HG02798 (cell line): ENCODE data around the gene MICAL2.
A peak's percentile ranks its signal among the peaks of the same experiment; 100 is the strongest.

Experiments
- ATAC-seq: cut with Tn5 transposase; IDR thresholded peaks from one replicate; pipeline ENCODE4 v1.9.1; 2021; ENCODE audit warnings: mild to moderate bottlenecking; ENCODE audit not compliant: unreplicated experiment, poor library complexity

MICAL2 gene

DNA sequence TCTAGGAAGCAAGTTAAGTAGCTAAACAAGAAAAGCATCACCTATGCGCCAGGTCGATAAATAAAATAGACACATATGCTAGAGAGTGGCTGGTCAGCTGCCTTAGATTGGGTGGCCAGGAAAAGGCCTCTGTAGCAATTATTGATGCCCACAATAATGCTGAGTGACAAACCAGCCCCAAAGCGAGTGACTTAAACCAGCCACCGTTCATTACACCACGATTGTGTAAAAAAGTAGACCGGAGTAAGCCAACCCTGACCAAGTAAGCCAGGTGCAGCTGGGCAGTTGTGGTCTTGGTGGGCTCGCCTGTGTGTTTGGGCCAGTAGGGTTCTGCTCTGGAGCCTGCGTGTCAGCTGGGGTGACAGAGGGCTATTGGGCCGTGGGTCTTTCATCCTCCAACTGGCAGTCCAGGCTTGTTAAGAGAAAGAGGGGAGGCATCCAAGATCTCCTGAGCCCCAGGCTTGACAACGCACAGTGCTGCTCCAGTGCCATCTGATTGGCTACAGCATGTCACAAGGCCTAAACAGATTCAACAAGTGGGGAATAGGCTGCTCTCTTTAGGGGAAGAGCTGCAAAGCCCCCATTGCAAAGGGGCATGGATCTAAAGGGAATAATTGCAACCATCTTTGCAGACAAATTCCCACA, 166.6 kb downstream of the MICAL2 start:
- no peak for ATAC-seq

DNA sequence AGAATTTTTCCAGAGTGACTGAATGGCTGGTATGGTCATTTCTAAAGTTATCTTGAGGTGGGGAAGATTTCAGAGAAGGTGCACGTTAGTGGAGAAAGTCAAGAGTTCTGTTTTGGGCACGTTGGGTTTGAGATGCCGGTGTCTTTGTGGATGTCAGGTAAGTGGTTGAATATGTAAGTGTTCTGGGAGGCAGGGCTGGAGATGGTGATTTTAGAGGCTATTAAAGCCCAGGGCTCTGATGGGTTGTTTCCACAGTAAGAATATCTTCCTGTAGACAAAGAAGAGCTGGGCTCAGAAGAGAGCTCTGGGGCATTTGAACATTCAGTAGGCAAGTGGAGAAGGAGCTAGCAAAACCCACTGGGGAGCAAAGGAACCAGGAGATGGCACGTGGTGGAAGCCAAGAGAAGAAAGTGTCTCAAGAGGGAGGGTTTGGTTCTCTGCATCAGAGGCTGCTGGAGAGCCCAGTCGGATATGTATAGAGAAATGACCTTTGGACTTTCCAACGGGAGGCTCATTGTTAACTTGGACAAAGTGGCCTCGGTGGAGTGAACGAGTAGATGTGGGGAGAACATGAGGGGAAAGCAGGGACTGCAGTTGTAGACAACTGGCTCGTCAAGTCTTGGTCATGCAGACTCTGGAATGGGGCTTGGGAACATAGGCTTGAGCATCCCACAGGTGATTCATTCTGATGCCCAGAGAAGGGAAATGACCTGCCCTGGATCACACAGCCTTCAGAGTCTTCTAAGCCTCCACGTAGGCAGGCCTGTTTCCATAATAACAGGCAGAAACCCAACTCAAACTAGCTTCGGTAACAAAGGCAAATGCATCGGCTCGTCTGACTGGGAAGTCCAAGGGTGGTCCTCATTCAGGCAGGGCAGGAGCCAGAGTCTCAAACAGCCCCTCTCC, 168.6 kb downstream of the MICAL2 start:
- ATAC-seq: no peak

DNA sequence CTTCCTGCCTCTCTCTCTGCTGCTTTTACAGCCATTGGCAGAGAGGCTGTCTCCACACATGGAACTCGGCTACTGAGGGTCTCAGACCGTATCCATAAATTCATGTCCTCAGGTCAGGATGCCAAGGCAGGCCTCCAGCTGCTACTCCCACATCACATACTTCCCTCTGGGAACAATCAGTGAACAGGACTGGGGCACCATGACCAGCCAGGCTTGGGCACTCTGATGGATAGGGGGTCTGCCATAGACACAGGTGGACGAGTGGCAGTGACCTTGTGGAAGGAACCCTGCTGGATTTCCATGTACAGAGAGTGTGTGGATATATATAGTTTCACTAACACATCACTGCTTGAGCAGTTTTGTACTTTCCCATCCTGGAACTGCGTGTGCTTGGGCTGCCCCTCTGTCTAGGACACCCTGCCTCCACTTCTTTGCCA, 169.3 kb downstream of the MICAL2 start:
- ATAC-seq: no peak

DNA sequence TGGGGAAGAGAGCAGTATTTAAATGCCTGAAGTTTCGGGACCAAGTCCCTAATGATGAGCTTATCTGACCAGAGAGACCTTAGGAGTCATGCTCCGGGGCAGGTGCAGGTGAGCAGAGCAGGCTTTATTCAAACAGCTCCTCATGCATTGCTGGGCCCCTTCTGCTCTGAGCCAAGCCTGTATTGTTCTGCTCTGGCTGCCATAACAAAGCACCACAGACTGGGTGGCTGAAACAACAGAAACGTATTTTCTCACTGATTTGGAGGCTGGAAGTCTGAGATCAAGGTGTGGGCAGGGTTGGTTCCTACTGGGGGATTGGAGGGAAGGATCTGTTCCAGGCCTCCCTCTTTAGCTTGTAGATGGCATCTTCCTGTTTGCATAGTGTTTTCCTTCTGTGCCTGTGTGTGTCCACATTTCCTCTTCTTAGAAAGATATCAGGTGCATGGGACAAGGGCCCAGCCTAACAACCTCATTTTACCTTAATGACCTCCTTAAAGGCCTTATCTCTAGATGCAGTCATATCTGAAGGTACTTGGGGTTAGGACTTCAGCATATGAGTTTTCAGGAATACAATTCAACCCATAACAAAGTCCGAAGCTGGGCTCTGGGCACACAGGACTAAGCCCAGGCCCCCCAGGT, 169.9 kb downstream of the MICAL2 start:
- no peak for ATAC-seq

DNA sequence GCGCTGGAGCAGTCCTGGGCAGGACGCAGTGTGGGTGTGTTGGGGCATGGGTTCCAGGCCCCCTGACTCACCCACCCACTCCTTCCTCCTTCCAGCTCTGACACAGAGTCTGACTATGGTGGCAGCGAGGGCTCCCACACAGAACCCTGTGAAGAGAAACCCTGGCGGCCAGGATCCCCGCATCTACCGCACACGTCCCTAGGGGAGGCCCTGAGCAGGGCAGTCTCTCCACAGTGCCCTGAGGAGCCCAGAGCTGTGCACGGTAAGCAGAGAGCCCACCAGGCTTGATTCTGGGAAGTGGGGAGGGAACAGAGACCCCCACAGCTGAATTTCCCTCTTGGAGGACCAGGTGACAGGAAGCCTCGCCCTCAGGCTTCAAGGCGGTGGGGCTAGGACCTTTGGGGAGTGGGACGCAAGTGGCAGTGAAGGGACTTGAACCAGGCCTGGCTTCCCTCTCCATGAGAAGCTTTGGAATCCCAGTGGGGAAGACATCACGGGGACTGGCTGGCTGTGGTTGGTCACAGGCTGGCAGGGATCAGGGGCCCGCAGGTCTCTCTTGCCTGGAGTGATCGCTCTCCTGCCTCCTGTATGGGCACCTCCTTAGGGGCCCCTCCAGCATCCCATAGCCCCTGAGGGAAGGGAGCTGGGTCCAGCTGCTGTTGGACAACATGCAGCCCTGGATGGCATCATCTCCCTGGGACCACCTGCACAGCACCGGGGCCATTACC, 170.6 kb downstream of the MICAL2 start:
- no peak for ATAC-seq

DNA sequence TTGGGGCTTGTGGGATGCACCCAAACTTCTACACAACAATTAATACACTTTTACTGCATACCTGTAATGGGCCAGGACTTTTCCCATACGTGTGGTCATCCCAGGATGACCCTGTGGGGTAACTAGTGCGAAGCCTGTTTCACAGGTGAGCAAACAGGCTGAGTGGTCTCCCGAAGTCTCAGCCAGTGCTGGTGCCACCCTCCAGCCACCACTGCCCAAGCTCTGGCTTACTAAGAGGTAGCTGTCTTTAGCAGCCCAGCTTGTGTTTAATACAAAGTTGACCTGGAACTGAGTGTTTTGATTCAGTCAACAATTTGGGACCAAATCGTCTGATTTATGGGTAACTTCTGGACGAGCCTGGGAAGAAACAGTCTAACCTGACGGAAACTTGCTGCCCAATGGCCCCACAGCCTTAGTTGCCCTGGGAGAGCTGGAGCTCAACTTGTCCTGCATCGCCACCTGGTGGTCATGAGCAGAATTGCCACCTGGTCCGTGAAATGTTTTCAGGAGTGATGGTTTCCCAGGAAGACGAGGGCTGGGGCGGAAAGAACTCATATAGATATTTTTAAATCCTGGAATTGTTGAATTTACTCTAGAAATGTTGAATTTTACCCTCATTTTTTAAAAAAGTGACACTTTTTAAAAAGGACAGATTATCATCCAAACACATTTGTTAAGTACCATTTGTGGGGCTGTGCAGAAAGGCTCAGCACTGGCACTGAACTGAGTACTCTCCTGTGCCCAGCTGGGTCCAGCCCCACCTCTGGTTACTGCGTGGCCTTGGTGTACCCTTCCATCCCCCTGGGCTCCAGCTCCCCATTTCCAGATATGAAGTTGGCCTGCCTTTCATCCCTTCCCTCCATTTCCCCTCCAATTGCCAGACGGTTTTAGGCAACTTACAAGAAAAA, 171.4 kb downstream of the MICAL2 start:
- peak; percentile 71 for ATAC-seq

DNA sequence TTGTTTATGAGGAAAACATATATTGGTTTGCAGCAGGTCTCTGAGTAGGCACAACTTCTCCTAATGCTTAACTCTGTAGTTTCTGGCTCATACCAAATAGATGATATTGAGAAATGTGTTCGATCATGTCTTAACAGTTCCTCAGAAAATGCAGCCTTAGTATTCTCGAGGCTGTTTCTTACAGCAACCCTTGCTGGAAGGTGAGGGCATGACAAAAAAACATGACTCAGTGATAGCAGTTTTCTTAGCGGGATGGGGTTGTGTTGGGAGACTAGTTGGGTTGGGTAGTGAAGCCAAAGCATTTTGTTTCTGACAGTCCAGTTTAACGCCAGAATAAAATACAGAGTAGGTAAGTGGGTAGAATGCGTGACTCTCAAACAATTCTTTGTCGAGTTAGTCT, 172.3 kb downstream of the MICAL2 start:
- ATAC-seq: no peak

DNA sequence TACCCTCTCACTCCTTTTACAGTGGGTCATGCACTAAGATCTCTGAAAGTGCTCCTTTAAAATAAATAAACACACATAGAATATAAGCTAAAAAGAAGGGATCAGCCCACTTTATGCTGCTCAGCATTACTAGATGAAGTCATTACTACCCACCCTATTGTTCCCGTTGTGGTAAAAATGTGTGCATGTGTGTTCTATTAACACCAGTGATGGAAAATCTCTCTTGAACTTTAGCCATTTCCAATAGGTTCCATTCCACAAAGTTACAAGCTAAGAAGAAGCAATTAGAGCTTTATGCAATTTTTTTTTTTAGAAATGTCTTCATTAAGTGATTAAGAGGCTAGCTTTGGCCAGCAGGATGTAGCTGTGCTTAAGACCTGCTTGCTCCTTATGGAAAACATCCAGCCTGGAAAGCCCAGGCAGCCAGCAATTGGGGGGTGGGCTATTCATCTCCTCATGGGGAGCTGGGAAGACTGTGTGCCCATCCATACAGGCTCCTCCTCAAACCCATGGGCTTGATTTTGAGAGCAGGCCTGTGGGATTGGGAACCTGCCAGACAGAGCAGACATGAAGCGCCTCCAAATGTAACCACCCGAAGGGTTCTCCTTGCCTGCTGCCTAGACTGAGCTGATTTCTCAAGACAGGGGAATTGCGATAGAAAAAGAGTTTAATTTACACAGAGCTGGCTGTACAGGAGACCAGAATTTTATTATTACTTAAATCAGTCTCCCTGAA, 174.1 kb downstream of the MICAL2 start:
- ATAC-seq: no peak

DNA sequence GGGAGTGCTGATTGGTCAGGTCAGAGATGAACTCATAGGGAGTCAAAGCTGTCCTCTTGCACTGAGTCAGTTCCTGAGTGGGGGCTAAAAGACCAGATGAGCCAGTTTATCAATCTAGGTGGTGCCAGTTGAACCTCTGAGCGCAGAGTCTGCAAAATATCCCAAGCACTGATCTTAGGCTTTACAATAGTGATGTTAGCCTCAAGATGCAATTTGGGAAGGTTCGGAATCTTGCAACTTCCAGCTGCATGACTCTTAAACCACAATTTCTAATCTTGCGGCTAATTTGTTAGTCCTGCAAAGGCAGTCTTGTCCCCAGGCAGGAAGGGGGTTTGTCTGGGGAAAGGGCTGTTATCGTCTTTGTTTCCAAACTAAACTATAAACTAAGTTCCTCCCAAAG, 174.7 kb downstream of the MICAL2 start:
- ATAC-seq: no peak

DNA sequence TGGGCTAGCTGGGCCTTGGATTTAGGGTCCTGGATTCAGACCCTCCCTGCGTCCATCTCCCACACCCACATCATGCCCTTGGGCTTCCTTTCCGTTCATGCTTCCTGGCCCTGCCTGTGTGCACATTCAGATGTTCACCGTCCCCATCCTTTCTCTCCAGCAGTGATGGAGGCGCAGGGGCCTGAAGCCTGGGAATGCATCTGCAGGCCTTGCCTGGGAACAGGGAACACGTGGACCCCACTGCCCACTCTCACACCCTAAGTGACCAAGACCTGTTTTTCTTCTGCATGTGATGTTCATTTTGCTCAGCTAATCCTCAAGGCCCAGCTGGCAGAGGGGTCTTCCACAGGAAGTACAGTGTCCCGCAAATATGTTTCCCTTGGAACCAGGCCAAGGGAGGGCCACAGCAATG, 175.4 kb downstream of the MICAL2 start:
- ATAC-seq: no peak

DNA sequence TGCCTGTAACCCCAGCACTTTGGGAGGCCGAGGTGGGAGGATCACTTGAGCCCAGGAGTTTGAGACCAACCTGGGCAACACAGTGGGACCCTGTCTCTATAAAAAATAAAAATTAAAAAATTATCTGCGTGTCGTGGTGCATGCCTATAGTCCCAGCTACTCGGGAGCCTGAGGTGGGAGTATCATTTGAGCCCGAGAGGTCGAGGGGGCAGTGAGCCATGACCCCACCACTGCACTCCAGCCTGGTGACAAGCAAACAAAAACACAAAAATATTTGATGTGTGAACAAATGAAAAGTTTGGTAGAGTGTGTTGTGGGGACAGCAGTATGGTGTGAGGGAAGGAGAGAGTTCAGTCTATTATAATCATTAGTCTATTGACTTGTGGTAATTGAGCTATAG, 176.2 kb downstream of the MICAL2 start:
- no peak for ATAC-seq

DNA sequence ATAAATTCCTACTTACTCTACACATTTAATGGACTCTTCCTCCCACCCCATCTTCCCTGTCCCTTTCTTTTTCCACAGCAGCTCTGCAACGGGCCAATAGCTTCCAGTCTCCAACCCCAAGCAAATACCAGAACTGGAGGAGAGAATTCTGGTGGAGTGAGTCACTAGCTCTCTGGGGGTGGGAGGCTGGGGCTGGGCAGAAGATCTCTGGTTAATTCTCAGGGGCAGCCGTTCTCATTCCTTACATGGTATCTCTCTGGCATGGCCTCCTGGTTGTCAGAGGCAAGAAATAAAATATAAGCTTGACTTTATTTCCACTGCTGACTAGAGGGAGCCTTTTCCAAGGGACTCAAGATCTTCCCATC, 176.6 kb downstream of the MICAL2 start:
- no peak for ATAC-seq

DNA sequence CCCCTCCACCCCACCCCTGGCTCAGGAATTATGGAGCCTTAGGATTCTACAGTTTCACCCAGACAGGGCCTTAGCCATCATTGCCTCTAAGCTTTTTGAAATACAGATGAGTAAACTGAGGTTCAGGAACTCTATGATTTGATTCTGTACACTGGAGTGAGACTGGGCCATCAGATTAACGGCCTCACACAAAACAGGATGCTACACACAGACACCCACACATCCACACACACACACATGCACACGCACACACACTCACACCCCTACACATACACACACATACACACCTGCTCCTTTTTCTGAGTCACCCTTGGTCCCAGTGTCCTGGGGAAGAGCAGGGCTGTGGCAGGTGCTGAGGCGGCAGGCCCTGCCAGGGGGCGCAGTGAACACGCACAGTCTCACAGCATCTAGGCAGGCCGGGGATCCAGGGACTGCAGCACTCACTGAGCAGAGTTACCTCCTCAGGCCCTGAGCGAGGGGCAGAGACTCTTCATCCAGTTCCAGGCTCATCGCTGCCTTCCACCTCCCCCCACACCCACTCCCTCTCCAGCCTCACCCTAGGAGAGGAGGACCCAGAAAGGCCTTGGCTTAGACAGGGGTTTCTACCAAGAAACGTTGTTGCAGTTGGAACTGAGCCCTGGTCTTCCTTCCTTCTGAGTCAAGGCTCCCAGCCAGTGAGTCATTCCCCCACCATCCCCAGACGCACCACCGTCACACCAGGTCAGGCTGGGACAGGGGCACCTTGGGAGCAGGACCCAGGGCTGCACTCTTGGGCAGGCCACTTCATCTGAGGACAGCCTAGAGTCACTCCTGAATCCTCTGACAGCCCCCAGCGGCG, 177.2 kb downstream of the MICAL2 start:
- ATAC-seq: no peak

DNA sequence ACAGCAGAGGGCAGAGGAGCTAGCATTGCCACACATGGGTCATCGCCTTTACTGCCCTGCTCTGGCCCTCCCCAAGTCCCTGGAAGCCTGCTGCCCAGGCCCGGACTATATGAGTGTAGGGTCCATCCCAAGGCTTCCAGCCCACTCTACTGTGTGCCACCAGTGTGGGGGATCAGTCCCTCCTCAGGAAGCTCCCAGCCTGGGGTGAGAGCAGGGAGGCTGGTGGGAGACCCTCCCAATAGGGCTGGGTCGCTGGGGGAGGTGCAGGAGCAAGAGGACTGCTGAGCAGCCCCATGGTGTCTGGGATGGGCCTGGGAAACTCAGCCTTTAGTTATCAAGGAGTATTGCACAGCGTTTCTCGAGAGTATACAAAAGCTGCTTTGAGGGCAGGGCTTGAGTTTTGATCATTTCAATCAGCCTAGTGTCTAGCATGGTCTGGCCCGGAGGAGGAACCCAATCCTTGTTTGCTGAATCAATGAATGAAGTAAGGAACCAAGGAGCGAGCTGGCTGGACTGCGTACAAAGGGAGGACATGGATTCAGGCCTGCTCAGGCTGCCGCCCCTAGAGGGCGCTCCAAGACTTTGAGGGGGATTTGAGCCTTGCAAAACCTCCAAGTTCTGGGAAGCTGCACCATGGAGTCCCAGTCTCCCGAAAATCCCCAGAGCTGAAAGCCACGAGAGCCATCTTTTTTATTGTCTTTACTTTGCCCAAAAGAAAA, 178.0 kb downstream of the MICAL2 start:
- ATAC-seq: no peak

DNA sequence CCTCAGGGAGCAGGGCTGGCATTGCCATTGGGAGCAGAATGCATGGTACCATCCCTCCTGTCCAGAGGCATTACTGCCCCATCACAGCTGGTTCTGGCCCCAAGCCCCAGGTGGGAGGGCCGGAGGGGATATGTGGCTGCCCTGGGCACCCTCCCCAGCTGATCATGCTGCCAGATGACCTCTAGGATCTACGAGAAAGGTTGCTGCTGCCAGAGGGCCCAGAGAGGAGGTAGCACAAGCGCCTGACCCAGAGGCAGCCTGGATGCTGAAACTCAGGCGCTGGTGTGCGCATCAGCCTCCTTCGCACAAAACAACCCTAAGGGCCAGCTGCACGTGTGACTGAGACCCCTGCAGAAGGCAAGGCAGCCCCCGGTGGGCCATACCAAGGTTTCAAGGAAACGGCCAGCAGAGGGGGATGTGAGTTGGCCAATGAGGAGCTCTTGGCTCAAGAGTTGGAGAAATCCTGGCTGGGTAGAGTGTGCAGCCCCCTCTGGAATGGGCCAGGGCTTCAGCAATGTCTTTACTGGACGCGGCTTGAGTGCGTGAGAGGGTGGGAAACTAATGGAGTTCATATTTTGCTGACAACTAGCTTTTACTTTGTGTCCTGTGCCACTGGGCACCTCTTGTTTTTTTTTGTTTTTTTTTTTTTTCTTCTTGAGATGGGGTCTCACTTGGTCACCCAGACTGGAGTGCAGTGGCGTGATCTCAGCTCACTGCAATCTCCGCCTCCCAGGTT, 178.7 kb downstream of the MICAL2 start:
- no peak for ATAC-seq

DNA sequence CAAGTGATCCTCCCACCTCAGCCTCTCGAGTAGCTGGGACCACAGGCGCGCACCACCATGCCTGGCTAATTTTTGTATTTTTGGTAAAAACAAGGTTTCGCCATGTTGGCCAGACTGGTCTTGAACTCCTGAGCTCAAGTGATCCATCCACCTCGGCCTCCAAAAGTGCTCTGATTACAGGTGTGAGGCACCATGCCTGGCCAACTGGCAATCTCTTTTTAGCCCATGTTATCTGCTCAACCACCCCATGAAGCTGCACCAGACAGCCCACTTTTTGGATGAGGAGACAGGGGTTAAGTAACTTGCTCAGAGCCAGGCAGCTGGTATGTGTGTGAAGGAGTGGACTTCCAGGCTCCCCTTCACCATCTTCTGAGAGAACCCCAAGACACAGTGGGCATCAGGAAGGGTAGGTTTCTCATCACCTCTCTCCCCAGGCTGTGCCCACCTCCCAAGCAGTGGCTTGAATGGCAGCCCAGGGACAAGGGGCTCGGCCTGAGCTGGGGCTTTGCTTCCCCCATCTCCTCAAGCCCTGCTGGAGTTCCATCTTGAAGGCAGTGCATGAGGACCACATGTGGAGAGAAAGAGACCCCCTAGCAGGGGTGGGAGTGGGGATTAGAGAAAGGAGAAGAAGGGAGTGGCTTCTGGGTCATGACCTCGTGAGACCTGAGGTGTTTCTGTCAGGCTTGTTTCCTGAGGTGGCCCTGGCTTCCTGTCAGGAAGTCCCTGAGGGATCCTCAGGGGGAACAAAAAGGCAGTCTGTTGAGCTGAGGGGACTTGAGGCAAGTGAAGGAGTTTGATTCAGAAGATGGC, 179.5 kb downstream of the MICAL2 start:
- ATAC-seq: no peak
